SK-N-MC (cell line): ENCODE results near the gene GRAP2.

Experiments
- EZH2 ChIP-seq: fragments of 200-600 bp; sonication (generic); IDR thresholded peaks from one replicate; pipeline ENCODE4 v1.6.1; 2017; ENCODE audit warnings: antibody characterized with exemption
- POLR2AphosphoS5 ChIP-seq: IDR thresholded peaks from 2 replicates; pipeline ENCODE4 v1.6.1; 2012; ENCODE audit warnings: mild to moderate bottlenecking, low read depth, low read length, borderline replicate concordance

DNA sequence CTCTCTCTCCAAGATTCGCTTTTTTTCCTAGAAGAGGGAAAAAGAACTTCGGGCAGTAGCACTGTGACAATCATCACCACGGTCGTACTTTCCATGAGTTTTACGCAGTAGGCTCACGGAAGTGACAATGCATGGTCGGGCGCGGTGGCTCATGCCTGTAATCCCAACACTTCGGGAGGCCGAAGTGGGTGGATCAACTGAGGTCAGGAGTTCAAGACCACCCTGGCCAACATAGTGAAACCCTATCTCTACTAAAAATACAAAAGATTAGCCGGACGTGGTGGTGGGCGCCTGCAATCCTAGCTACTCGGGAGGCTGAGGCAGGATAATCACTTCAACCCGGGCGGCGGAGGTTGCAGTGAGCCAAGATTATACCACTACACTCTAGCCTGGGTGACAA, 23.4 kb downstream of the GRAP2 start:
- TF ChIP-seq POLR2AphosphoS5 = no peak
- no peak for TF ChIP-seq EZH2
